Transverse colon (tissue), 4 donors: ENCODE results near the gene THSD4. TPM values are rescaled to one million over a fixed set of nuclear protein-coding genes. Genes with fewer than 3 reads are reported as not detected.

Source experiments
- DNase-seq: peaks from one replicate; pipeline ENCODE4 v3.0.0-alpha.2; 2019
- H3K27ac ChIP-seq, 4 donors: fragments of 200-600 bp; sonication (generic); 2 replicates each; pipeline ENCODE4 v1.5.1; 2016 to 2018; ENCODE audit warnings: inconsistent platforms in 4 of 4
- H3K27me3 ChIP-seq: fragments of 200-600 bp; sonication (generic); 2 replicates; pipeline ENCODE4 v1.5.1; 2017; ENCODE audit warnings: inconsistent platforms
- H3K36me3 ChIP-seq, 4 donors: fragments of 200-600 bp; sonication (generic); 2 replicates each; pipeline ENCODE4 v1.5.1; 2017 to 2019; ENCODE audit warnings: inconsistent platforms in 4 of 4
- H3K4me1 ChIP-seq, 4 donors: fragments of 200-600 bp; sonication (generic); 2 replicates each; pipeline ENCODE4 v1.5.1; 2017 to 2020; ENCODE audit warnings: inconsistent platforms in 4 of 4
- H3K4me3 ChIP-seq, 4 donors: fragments of 200-600 bp; sonication (generic); 1 replicate in 1 of 4; 2 replicates in 3 of 4; pipeline versions ENCODE4 v1.5.1 to v1.6.1; 2017 to 2019; ENCODE audit warnings: inconsistent platforms in 4 of 4
- H3K9me3 ChIP-seq, 2 donors: fragments of 200-600 bp; sonication (generic); 2 replicates each; pipeline ENCODE4 v1.5.1; 2017 to 2019; ENCODE audit warnings: inconsistent platforms in 2 of 2
- CTCF ChIP-seq, 5 experiments: fragments of 200-600 bp in 3 of 5; fragments of 450-650 bp in 2 of 5; sonication (generic) in 3 of 5; IDR thresholded peaks; 1 replicate in 2 of 5; 2 replicates in 3 of 5; pipeline ENCODE4 v1.5.1; 2016 to 2017; ENCODE audit warnings: antibody characterized with exemption in 5 of 5, inconsistent platforms in 3 of 5, mild to moderate bottlenecking in 2 of 5, moderate library complexity in 1 of 5
- EP300 ChIP-seq: sonication (generic); formaldehyde crosslinking; IDR thresholded peaks from one replicate; pipeline ENCODE4 v1.6.1; 2017; ENCODE audit warnings: antibody characterized with exemption, low read depth
- POLR2A ChIP-seq: fragments of 450-650 bp; IDR thresholded peaks from one replicate; pipeline ENCODE4 v1.6.1; 2016; ENCODE audit warnings: antibody characterized with exemption, mild to moderate bottlenecking, moderate library complexity
- POLR2AphosphoS5 ChIP-seq, 3 donors: sonication (generic); formaldehyde crosslinking; IDR thresholded peaks; one replicate each; pipeline ENCODE4 v1.6.1; 2016; ENCODE audit warnings: antibody characterized with exemption in 3 of 3
- WGBS, 2 donors: methylation state at CpG; one replicate each; pipeline ENCODE4 v1.1.5; 2018; ENCODE audit warnings: low coverage in 1 of 2; 5-methylcytosine and 5-hydroxymethylcytosine counted together
- in situ Hi-C, 4 donors: fragments of 200-750 bp; cut with MboI; loops; one replicate each; pipeline versions ENCODE4 v1.15.0 to v1.15.1; 2017; ENCODE audit warnings: low sequenced_read_pairs in 3 of 4, low pct_ligation_motif_present in 1 of 4, low pct_unique_long_range_greater_than_20kb in 1 of 4
- intact Hi-C: fragments of 100-400 bp; cut with DNase I; formaldehyde crosslinking; loops from one replicate; pipeline ENCODE4 v1.15.1; 2023; ENCODE audit warnings: low total_unique reads
- total RNA-seq, 4 donors: library from RNA; depleted of rRNA; stranded (reverse); fragments of >200 nt; gene quantifications; one replicate each; pipeline ENCODE4 v1.1.0, GENCODE V29; 2016

Gene THSD4
- total RNA-seq, 4 donors from 2014 or later, result 13.3 to 57.2 (median 47.4) TPM

DNA sequence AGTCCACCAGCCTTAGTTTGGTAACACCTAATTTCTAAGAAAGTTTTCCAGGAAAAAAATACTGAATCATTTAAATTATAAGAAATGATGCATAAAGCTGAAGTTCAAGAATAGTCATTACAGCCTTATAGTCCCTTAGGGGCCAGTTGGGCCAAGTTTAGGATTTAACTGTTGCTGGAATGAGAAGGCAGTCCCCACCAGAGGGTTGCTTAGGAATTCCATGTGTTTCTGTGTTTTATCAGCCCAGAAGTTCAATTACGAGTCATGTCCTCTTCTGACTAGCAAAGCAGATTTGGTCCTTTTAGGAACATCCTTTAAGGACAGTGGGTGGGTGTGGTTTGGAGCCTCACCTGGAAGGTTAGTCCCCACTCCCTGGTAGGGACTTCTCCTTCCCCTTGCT, 638.1 kb downstream of the THSD4 start:
- in situ Hi-C loops (loop anchor here in 2 of 4 donors (10.0 to 25.0 kb wide), 2 partner anchors 401 to 409 kb away; no protein-coding TSS in a partner anchor), intact Hi-C loops (no loop called here)
- H3K36me3 ChIP-seq, result no peaks in the 10 kb centered on the region
- WGBS, 2 donors, result 81% methylated on average over 1 of the region's 1 CpG; no CpG with 5 or more reads in 1 of the 2 donors
- TF ChIP-seq EP300 (no peak), POLR2A (no peak), POLR2AphosphoS5 (IDR thresholded peaks at IDR 0.05) (no peak), CTCF (IDR thresholded peaks at IDR 0.05) (no peak)
- DNase-seq, result no peak
- H3K27me3 ChIP-seq, result no peaks in the 10 kb centered on the region
- no peak overlapping the region for H3K4me3 ChIP-seq
- H3K27ac ChIP-seq, result peak overlapping the region; percentile 51 to 75 (median 65)
- H3K4me1 ChIP-seq, result peaks cover 8 to 69% (median 23%) of the 10 kb centered on the region in 4 donors
- no peaks in the 10 kb centered on the region for H3K9me3 ChIP-seq

DNA sequence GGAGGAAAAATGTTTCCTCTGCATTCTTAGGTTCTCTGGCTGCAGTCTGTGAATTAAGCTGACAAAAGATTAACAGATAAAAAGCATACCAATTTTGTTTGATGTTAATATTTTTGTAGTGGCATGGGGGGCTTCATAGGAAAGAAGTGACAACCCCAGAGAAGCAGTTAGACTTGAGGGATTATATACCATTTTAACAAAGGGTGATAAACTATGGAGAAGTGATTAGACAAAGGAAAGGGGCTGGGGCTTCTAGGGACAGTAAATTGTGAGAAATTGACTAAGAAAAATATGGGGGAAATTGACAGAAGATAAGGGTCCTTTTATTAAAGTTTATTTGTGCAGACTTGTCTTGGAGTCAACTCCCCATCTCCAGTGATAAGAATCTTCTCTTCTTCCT, 639.4 kb downstream of the THSD4 start:
- Histone ChIP-seq H3K27ac (peak overlapping the region in 3 of 4 donors; percentile 51 to 75 (median 57)), H3K36me3 (no peaks in the 10 kb centered on the region), H3K27me3 (no peaks in the 10 kb centered on the region), H3K9me3 (no peaks in the 10 kb centered on the region), H3K4me1 (peaks cover 8 to 71% (median 29%) of the 10 kb centered on the region in 4 donors), H3K4me3 (no peak overlapping the region)
- DNase-seq, result no peak
- intact Hi-C loops (no loop called here), in situ Hi-C loops (loop anchor here in 2 of 4 donors (10.0 to 25.0 kb wide), 2 partner anchors 400 to 408 kb away; no protein-coding TSS in a partner anchor)
- TF ChIP-seq EP300 (no peak), CTCF (IDR thresholded peaks at IDR 0.05) (peak in 1 of 5 experiments; percentile 18)

GRCh38 chr15:71755092-71755970, 640.1 kb downstream of the THSD4 start:
- Histone ChIP-seq H3K27ac (peak overlapping the region in 3 of 4 donors; percentile 51 to 75 (median 57)), H3K9me3 (no peaks in the 10 kb centered on the region), H3K4me3 (no peak overlapping the region), H3K4me1 (peaks cover 8 to 76% (median 31%) of the 10 kb centered on the region in 4 donors), H3K27me3 (no peaks in the 10 kb centered on the region), H3K36me3 (no peaks in the 10 kb centered on the region)
- DNase-seq, result no peak
- intact Hi-C loops (no loop called here), in situ Hi-C loops (loop anchor here in 2 of 4 donors (10.0 to 25.0 kb wide), 2 partner anchors 399 to 407 kb away; no protein-coding TSS in a partner anchor)
- TF ChIP-seq POLR2AphosphoS5 (IDR thresholded peaks at IDR 0.05), result no peak
- TF ChIP-seq POLR2A, result no peak
- no peak for TF ChIP-seq CTCF (IDR thresholded peaks at IDR 0.05)
- TF ChIP-seq EP300, result no peak
- WGBS, 2 donors, result 48 to 59% methylated on average over 4 of the region's 4 CpGs

- Histone ChIP-seq H3K9me3 (no peaks in the 10 kb centered on the region), H3K36me3 (no peaks in the 10 kb centered on the region), H3K4me1 (peaks cover 8 to 82% (median 34%) of the 10 kb centered on the region in 4 donors), H3K27ac (no peak overlapping the region), H3K4me3 (no peak overlapping the region), H3K27me3 (no peaks in the 10 kb centered on the region)
- TF ChIP-seq EP300 (no peak), POLR2AphosphoS5 (IDR thresholded peaks at IDR 0.05) (no peak), POLR2A (no peak), CTCF (IDR thresholded peaks at IDR 0.05) (no peak)
- WGBS, 2 donors, result 68 to 91% methylated on average over 4 to 8 of the region's 8 CpGs
- no peak for DNase-seq
- intact Hi-C loops (no loop called here), in situ Hi-C loops (loop anchor here in 2 of 4 donors (10.0 to 25.0 kb wide), 2 partner anchors 398 to 406 kb away; no protein-coding TSS in a partner anchor)
Measured at GRCh38 chr15:71756599-71757352, 641.5 kb downstream of the THSD4 start.
